GM04503 (cell line): ENCODE measurements around the gene UVSSA.
A peak's percentile ranks its signal among the peaks of the same experiment; 100 is the strongest.

ENCODE experiments used
- DNase-seq: peaks from one replicate; pipeline ENCODE4 v3.0.0-alpha.2; 2012; ENCODE audit warnings: low read depth

Gene UVSSA, protein sequence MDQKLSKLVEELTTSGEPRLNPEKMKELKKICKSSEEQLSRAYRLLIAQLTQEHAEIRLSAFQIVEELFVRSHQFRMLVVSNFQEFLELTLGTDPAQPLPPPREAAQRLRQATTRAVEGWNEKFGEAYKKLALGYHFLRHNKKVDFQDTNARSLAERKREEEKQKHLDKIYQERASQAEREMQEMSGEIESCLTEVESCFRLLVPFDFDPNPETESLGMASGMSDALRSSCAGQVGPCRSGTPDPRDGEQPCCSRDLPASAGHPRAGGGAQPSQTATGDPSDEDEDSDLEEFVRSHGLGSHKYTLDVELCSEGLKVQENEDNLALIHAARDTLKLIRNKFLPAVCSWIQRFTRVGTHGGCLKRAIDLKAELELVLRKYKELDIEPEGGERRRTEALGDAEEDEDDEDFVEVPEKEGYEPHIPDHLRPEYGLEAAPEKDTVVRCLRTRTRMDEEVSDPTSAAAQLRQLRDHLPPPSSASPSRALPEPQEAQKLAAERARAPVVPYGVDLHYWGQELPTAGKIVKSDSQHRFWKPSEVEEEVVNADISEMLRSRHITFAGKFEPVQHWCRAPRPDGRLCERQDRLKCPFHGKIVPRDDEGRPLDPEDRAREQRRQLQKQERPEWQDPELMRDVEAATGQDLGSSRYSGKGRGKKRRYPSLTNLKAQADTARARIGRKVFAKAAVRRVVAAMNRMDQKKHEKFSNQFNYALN

GRCh38 chr4:1346781-1347409, at the start of gene UVSSA:
UVSSA (plus strand) TSS chr4:1347208; CDS start chr4:1348092, 884 bp downstream.
- DNase-seq: peak; percentile 90

GRCh38 chr4:1297456-1298325, 49.3 kb upstream of the UVSSA start:
- DNase-seq: no peak

GRCh38 chr4:1298461-1298860, 48.5 kb upstream of the UVSSA start:
- DNase-seq: no peak

DNA sequence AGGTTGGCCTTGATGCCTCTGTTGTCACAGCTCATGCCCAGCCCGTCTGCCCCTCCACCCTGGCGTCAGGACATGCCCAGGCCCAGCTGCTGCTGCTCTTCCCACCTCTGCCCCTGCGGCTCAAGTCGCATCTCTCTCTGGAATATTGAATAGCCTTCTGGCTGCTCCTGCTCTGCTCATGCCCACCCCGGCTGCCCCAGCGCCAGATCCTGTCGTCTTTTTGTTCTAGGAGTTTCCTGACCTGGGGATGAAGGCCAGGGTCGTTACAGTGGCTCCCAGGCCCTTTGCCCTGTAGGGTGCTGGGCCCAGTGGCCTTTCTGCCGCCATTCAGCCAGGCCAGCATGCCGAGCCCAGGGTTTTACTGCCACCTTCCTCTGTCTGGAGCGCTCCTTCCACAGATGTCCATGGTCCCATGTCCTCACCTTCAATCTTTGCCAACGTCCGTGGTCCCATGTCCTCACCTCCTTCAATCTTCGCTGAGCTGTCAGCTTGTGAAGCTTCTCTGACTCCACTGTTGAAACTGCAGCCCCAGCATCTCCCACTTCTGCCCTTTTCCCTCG, 47.6 kb upstream of the UVSSA start:
- no peak for DNase-seq

- no peak for DNase-seq
These were observed 46.2 kb upstream of the UVSSA start for GRCh38 chr4:1300466-1301455.

GRCh38 chr4:1302159-1302558, 44.8 kb upstream of the UVSSA start:
- DNase-seq: no peak

DNA sequence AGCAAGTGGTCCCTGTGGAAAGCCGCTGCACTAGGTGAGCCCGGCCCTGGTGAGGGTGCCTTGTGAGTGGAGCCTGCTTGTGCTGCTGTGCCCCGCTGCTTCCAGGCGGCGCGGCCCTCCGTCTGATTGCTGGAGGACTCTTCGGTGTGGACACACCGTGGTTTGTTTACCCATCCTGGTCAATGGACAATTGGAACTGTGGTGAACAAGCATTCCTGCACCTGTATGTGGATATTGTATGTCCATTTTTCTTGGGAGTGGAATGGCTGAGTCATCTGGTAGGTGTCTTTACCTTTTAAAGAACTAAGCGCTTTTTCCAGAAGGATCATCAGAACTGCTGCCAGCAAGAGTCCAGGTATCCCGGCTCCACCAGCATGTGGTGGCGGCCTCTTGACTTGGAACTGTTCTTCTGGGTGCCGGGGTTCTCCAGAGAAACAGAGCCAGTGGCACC, 41.7 kb upstream of the UVSSA start:
- no peak for DNase-seq

DNA sequence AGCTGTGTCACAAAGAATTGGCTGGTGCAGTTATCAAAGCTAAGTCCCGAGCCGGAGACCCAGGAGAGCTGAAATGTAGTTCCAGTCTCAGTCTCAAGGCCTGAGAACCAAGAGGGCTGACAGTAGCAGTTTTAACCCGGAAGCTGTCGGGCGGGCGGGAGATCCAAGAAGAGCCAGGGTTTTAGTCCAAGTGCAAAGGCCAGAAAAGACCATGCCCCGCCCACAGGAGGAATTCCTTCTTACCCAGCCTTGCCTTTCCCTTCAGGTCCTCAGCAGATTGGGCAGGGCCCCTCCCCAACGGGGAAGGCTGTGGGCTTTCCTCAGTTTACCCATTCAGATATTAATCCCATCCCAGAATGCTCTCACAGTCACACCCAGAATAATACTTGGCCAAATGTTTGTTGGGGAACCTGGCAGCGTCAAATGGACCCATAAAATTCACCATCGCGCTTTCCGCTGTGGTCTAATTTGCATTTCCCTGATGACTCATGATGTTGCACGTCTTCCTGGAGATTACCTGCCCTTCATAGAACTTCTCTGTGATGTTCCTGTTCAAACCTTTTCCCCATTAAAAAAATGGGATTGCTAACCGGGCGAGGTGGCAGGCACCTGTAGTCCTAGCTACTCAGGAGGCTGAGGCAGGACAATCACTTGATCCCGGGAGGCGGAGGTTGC, 41.1 kb upstream of the UVSSA start:
- DNase-seq: no peak

DNA sequence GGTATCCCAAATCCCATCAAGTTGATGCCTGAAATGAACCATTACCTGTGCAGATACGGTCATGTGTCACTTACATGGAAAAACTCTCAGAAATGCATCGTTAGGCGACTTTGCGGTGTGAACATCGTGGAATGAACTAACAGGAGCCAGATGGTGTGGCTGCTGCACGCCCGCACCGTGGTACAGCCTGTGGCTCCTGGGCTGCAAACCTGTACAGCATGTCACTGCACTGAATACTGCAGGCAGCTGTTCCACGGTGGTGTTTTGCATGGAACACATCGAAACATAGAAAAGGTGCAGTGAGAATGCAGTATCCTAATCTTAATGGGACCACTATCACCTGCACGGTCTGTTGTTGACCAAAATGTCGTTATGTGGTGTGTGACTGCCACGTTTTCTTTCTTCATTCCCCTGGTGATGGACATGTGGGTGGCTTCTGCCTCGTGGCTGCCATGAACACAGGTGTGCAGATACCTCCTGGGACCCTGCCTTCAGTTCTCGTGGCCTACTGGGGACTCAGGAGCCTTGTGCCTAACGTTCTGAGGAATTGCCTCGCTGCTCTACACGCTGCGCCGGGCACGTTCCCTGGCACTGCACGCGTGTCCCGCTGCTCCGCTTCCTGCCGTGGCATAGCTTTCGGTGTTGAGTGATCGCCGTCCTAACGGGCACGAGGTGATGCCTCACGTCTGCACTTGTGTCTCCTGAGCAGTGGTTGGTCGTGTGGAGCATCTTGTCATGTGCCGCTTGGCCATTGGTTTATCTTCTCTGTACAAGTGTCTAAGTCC, 38.9 kb upstream of the UVSSA start:
- DNase-seq: no peak

DNA sequence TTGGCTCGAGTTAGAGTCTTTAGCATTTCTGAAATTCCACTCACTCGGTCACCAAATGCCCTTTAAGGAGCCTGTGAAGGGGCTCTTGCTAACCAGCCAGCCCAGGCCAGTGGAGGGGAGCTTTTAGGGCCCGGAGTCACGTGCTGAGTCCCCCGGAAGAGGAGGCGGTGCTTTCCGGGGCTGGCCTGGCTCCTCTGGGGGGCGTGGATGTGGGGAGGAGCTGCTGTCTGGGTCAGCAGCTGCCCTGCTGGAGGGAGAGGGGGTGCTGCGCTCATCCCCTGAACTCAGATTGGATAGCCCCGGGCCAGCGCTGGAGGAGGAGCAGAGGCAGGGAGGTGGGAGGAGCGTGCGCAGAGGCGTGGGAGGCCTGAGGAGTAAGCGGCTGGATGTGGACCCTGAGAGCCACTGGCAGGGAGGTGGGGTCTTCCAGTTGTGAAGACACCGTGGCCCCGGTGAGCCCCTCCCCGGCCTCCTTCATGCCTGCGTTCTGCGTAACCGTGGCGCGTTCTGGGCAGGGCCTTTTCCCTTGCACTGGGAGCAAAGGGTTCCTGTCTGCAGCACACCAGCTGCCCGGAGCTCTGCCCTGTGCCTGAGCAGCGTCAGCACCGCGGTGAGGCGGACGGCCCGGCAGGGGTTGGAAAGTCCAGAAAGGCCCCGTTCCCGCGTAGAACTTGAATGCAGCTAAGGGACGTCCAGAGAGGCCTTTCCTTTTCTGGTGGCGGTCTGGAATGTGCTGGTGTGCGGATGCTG, 37.6 kb upstream of the UVSSA start:
- DNase-seq: peak; percentile 74

- no peak for DNase-seq
These were observed 36.8 kb upstream of the UVSSA start for GRCh38 chr4:1310031-1310795.

- DNase-seq: no peak
These were observed 36.0 kb upstream of the UVSSA start for GRCh38 chr4:1310796-1311631.

GRCh38 chr4:1312821-1313640, 34.0 kb upstream of the UVSSA start:
- no peak for DNase-seq

- no peak for DNase-seq
These were observed 31.7 kb upstream of the UVSSA start for GRCh38 chr4:1315306-1315705.

DNA sequence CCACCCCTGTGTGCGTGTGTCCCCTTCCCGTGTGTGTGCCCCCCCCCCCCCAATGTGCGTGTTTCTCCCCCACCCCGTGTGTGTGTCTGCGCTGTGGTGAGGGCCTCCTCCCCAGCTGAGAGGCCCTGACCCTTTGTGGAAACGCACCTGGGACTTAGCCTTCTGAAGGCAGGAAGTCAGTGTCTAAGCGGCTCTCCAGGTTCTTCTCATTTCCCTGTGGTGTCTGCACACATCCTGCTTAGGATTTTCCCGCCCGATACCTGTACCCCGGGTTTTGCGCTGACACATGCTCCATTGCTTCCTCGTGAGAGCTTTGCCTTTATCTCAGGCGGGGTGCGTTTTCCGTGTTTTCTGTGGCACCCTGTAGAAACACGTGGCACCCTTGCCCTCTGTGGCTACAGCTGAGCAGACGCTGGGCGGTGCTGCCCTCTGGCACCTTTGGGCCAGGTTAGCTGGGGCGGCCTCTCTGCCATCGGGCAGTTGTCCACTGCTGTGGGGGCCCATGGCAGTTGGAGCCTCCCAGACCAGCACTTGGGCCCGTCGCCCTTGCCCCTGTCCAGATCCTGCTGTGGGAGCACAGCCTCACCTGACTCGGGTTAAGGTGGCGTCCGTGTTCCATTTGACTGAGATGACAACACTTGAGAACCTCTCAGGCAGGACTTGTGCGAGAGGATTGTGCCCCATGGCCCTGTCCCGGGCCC, 31.0 kb upstream of the UVSSA start:
- DNase-seq: no peak
